Measurements from ENCODE around the gene CAPZB.

The CAPZB gene

GRCh38 chr1:19426294-19427086 is 58.8 kb downstream of the CAPZB start:
- ATAC-seq = no peak
- TF ChIP-seq OSR1 (CRISPR knock-in tag; IDR thresholded peaks at IDR 0.05) = no peak
- TF ChIP-seq GLIS3 (CRISPR knock-in tag; IDR thresholded peaks at IDR 0.05) = no peak
- no peak for TF ChIP-seq POU6F1 (CRISPR knock-in tag; IDR thresholded peaks at IDR 0.05; ENCODE audit: borderline replicate concordance, low read depth)
- TF ChIP-seq ARNTL (CRISPR knock-in tag; IDR thresholded peaks at IDR 0.05; ENCODE audit: borderline replicate concordance, low read depth) = no peak
- no peak for TF ChIP-seq ESRRG (CRISPR knock-in tag; IDR thresholded peaks at IDR 0.05)
- TF ChIP-seq BACH2 (CRISPR knock-in tag; IDR thresholded peaks at IDR 0.05; ENCODE audit: borderline replicate concordance) = no peak
- TF ChIP-seq CSRNP3 (CRISPR knock-in tag; IDR thresholded peaks at IDR 0.05) = no peak
- no peak for TF ChIP-seq SNAI2 (CRISPR knock-in tag; IDR thresholded peaks at IDR 0.05)
- no peak for TF ChIP-seq RARB (CRISPR knock-in tag; IDR thresholded peaks at IDR 0.05)
- no peak for TF ChIP-seq ZNF70 (CRISPR knock-in tag; IDR thresholded peaks at IDR 0.05)
- TF ChIP-seq CSDC2 (CRISPR knock-in tag; IDR thresholded peaks at IDR 0.05) = no peak
- TF ChIP-seq PATZ1 (CRISPR knock-in tag; IDR thresholded peaks at IDR 0.05; ENCODE audit: borderline replicate concordance) = no peak
- TF ChIP-seq TSHZ2 (CRISPR knock-in tag; IDR thresholded peaks at IDR 0.05) = no peak
- TF ChIP-seq TCF4 (CRISPR knock-in tag; IDR thresholded peaks at IDR 0.05; ENCODE audit: borderline replicate concordance) = no peak
- TF ChIP-seq ZC3H10 (CRISPR knock-in tag; IDR thresholded peaks at IDR 0.05) = no peak
- no peak for TF ChIP-seq PPARA (CRISPR knock-in tag; IDR thresholded peaks at IDR 0.05; ENCODE audit: borderline replicate concordance)

GRCh38 chr1:19425646-19426239 is 59.6 kb downstream of the CAPZB start:
- TF ChIP-seq OSR1 (CRISPR knock-in tag; IDR thresholded peaks at IDR 0.05) (no peak), ZFP30 (CRISPR knock-in tag; IDR thresholded peaks at IDR 0.05) (no peak), ZNF565 (CRISPR knock-in tag; conservative IDR thresholded peaks at IDR 0.05; ENCODE audit: low read depth) (no peak), RARB (CRISPR knock-in tag; IDR thresholded peaks at IDR 0.05) (no peak)
- no peak for ATAC-seq

- ATAC-seq = no peak
- TF ChIP-seq TCF4 (CRISPR knock-in tag; IDR thresholded peaks at IDR 0.05; ENCODE audit: borderline replicate concordance) (no peak), TOX (CRISPR knock-in tag; IDR thresholded peaks at IDR 0.05; ENCODE audit: borderline replicate concordance) (no peak), BACH2 (CRISPR knock-in tag; IDR thresholded peaks at IDR 0.05; ENCODE audit: borderline replicate concordance) (no peak), ZFP3 (CRISPR knock-in tag; IDR thresholded peaks at IDR 0.05) (no peak), ZFP30 (CRISPR knock-in tag; IDR thresholded peaks at IDR 0.05) (no peak), CSRNP3 (CRISPR knock-in tag; IDR thresholded peaks at IDR 0.05) (no peak), TSHZ2 (CRISPR knock-in tag; IDR thresholded peaks at IDR 0.05) (no peak), PATZ1 (CRISPR knock-in tag; IDR thresholded peaks at IDR 0.05; ENCODE audit: borderline replicate concordance) (no peak)
Measured at GRCh38 chr1:19424651-19425570, 60.4 kb downstream of the CAPZB start.

Data from SK-N-SH treated with all-trans-retinoic acid at 6 μM for 48 hours (cell line).